CD4-positive, alpha-beta T cell treated with Interferon gamma for 1 hour (primary cell): ENCODE results near the gene TMEM165.

ENCODE experiments used
- DNase-seq: peaks from one replicate; pipeline ENCODE4 v3.0.0-alpha.2; 2020

Gene TMEM165

GRCh38 chr4:55369968-55370367 is 25.8 kb upstream of the TMEM165 start:
- no peak for DNase-seq

- DNase-seq = no peak
These were observed 23.5 kb upstream of the TMEM165 start for GRCh38 chr4:55372259-55372658.

- no peak for DNase-seq
These were observed 22.3 kb upstream of the TMEM165 start for GRCh38 chr4:55373461-55373860.

GRCh38 chr4:55376698-55377097 is 19.1 kb upstream of the TMEM165 start:
- no peak for DNase-seq

GRCh38 chr4:55378617-55379467 is 16.9 kb upstream of the TMEM165 start:
- no peak for DNase-seq

GRCh38 chr4:55380576-55380975 is 15.2 kb upstream of the TMEM165 start:
- no peak for DNase-seq

- DNase-seq = no peak
These were observed 14.3 kb upstream of the TMEM165 start for GRCh38 chr4:55381502-55381901.

- DNase-seq = no peak
These were observed 13.2 kb upstream of the TMEM165 start for GRCh38 chr4:55382488-55383003.

- DNase-seq = no peak
These were observed 10.5 kb upstream of the TMEM165 start for GRCh38 chr4:55385201-55385649.

- DNase-seq = no peak
These were observed 9.7 kb upstream of the TMEM165 start for GRCh38 chr4:55386073-55386472.

- DNase-seq = no peak
These were observed 8.9 kb upstream of the TMEM165 start for GRCh38 chr4:55386840-55387239.

- no peak for DNase-seq
These were observed 2.1 kb upstream of the TMEM165 start for GRCh38 chr4:55393461-55394320.

- no peak for DNase-seq
These were observed 584 bp upstream of the TMEM165 start for GRCh38 chr4:55395218-55395528.

GRCh38 chr4:55396308-55397125 is 760 bp downstream of the TMEM165 start:
- DNase-seq = peak; percentile 4

- DNase-seq = no peak
These were observed 1.3 kb downstream of the TMEM165 start for GRCh38 chr4:55397126-55397436.

- no peak for DNase-seq
These were observed 2.0 kb downstream of the TMEM165 start for GRCh38 chr4:55397520-55398321.

GRCh38 chr4:55398461-55398860 is 2.7 kb downstream of the TMEM165 start:
- DNase-seq = no peak

- no peak for DNase-seq
These were observed 3.2 kb downstream of the TMEM165 start for GRCh38 chr4:55398966-55399365.

GRCh38 chr4:55399581-55399980 is 3.8 kb downstream of the TMEM165 start:
- DNase-seq = no peak

- DNase-seq = no peak
These were observed 9.3 kb downstream of the TMEM165 start for GRCh38 chr4:55405073-55405472.

- no peak for DNase-seq
These were observed 10.8 kb downstream of the TMEM165 start for GRCh38 chr4:55406545-55406944.

GRCh38 chr4:55407119-55407518 is 11.4 kb downstream of the TMEM165 start:
- no peak for DNase-seq
